GM20000 (cell line): ENCODE measurements around the gene MAT2B.
"Not testable (repeated sequence)": the region's sequence is repeated elsewhere in the genome, so short reads cannot be mapped to it uniquely, and the experiment has no call there.

Experiments used
- DNase-seq: peaks from one replicate; pipeline ENCODE4 v3.0.0; 2012; ENCODE audit warnings: low spot score
- TF ChIP-seq, protein P1 (sequence below): IDR thresholded peaks from 2 replicates; pipeline ENCODE4 v1.5.1; 2012; ENCODE audit warnings: mild to moderate bottlenecking, control low read depth; ENCODE audit errors: extremely low read depth, missing control alignments

Gene MAT2B

GRCh38 chr5:163525096-163525495, 19.7 kb downstream of the MAT2B start:
- no peak for DNase-seq
- TF ChIP-seq, protein P1, sequence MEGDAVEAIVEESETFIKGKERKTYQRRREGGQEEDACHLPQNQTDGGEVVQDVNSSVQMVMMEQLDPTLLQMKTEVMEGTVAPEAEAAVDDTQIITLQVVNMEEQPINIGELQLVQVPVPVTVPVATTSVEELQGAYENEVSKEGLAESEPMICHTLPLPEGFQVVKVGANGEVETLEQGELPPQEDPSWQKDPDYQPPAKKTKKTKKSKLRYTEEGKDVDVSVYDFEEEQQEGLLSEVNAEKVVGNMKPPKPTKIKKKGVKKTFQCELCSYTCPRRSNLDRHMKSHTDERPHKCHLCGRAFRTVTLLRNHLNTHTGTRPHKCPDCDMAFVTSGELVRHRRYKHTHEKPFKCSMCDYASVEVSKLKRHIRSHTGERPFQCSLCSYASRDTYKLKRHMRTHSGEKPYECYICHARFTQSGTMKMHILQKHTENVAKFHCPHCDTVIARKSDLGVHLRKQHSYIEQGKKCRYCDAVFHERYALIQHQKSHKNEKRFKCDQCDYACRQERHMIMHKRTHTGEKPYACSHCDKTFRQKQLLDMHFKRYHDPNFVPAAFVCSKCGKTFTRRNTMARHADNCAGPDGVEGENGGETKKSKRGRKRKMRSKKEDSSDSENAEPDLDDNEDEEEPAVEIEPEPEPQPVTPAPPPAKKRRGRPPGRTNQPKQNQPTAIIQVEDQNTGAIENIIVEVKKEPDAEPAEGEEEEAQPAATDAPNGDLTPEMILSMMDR: no peak

DNA sequence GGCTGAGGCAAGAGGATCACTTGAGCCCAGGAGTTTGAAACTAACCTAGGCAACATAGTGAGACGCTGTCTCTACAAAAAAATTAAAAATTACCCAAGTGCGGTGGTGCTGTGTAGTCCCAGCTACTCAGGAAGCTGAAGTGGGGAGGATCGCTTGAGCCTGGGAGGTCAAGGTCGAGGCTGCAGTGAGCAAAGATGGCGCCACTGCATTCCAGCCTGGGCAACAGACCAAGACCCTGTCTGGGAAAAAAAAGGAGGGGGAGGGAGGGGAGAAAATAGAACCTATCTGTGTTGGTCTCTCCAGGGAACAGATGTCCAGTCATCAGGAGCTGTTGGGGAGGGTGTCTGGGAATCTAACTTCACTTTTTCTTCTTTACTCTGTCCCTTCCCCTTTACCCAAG, 24.3 kb downstream of the MAT2B start:
- no peak for DNase-seq
- TF ChIP-seq, protein P1: no peak

DNA sequence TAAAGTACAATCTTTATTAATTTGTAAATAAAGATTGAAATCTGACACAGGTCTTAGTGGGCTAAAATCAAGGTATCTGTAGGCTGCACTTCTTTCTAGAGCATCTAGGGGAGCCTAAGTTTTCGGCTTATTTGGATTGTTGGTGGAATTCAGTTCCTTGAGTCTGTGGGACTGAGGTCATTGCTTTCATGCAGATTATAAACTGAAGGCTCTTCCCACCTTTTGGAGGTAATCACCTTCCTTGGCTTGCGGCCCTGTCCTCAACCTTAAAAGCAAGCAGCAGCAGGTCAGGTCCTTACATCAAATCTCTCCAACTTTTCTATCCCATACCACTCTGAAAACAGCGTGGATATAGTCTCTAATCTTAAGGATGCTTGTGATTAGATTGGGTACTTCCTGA, 25.9 kb downstream of the MAT2B start:
- TF ChIP-seq, protein P1: no peak

GRCh38 chr5:163532171-163533084, 27.0 kb downstream of the MAT2B start:
- TF ChIP-seq, protein P1: no peak
- DNase-seq: no peak

More for the DNA sequence above, 25.9 kb downstream of the MAT2B start:
- no peak for DNase-seq

GRCh38 chr5:163533223-163533622, 27.8 kb downstream of the MAT2B start:
- no peak for DNase-seq
- TF ChIP-seq, protein P1: no peak

- TF ChIP-seq, protein P1: no peak
- no peak for DNase-seq
Measured at GRCh38 chr5:163534492-163535094, 29.2 kb downstream of the MAT2B start.

DNA sequence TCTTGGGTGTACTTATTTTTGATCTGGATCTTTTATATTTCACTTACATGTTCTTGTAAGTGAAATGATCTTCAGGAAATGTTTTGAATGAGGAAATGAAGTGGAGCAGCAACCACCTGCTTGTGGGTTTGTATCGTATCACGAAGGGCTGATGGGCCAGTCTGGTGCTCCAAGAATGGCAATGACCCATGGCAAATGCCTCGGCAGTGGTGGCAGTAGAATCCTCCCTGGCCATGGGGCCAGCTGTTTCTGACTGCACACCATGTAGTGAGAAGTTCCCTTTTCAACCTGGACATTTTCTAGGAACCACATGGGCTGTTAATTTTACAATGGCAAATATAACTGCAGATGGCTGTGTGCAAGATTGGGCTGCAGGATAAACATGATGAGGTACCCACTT, 29.9 kb downstream of the MAT2B start:
- TF ChIP-seq, protein P1: no peak
- DNase-seq: no peak

GRCh38 chr5:163536442-163536841, 31.0 kb downstream of the MAT2B start:
- not testable (repeated sequence) for DNase-seq
